GM12874 (cell line): ENCODE data around the gene SLC25A21.

Source experiments
- CTCF ChIP-seq: IDR thresholded peaks from 2 replicates; pipeline ENCODE4 v1.5.1; 2011; ENCODE audit warnings: low read depth, mild to moderate bottlenecking, control low read depth, low read length, moderate library complexity; ENCODE audit not compliant: insufficient read depth

SLC25A21 gene

GRCh38 chr14:36768638-36769337, 403.6 kb downstream of the SLC25A21 start:
- no peak for TF ChIP-seq CTCF

GRCh38 chr14:36767603-36768281, 404.7 kb downstream of the SLC25A21 start:
- TF ChIP-seq CTCF, result no peak

- TF ChIP-seq CTCF, result no peak
These were observed 405.4 kb downstream of the SLC25A21 start for GRCh38 chr14:36766974-36767373.

GRCh38 chr14:36757734-36758601, 414.4 kb downstream of the SLC25A21 start:
- no peak for TF ChIP-seq CTCF

GRCh38 chr14:36756226-36756625, 416.2 kb downstream of the SLC25A21 start:
- TF ChIP-seq CTCF, result no peak

GRCh38 chr14:36755756-36756155, 416.6 kb downstream of the SLC25A21 start:
- no peak for TF ChIP-seq CTCF

- TF ChIP-seq CTCF, result no peak
These were observed 420.5 kb downstream of the SLC25A21 start for GRCh38 chr14:36751920-36752319.
